Stimulated activated CD8-positive, alpha-beta memory T cell treated with anti-CD3 and anti-CD28 coated beads, Interleukin-7, amount 100 ng/mL, for 4 hours (primary cell): ENCODE data around the gene CABLES2.

Source experiments
- DNase-seq, 2 donors: peaks; one replicate each; pipeline ENCODE4 v3.0.0-alpha.2; 2020; ENCODE audit warnings: low read depth in 2 of 2

The CABLES2 gene

GRCh38 chr20:62417981-62418708, 11.1 kb upstream of the CABLES2 start:
- no peak for DNase-seq

GRCh38 chr20:62416651-62417637, 9.9 kb upstream of the CABLES2 start:
- no peak for DNase-seq

GRCh38 chr20:62415354-62416111, 8.4 kb upstream of the CABLES2 start:
- no peak for DNase-seq

GRCh38 chr20:62413896-62414481, 6.9 kb upstream of the CABLES2 start:
- no peak for DNase-seq

DNA sequence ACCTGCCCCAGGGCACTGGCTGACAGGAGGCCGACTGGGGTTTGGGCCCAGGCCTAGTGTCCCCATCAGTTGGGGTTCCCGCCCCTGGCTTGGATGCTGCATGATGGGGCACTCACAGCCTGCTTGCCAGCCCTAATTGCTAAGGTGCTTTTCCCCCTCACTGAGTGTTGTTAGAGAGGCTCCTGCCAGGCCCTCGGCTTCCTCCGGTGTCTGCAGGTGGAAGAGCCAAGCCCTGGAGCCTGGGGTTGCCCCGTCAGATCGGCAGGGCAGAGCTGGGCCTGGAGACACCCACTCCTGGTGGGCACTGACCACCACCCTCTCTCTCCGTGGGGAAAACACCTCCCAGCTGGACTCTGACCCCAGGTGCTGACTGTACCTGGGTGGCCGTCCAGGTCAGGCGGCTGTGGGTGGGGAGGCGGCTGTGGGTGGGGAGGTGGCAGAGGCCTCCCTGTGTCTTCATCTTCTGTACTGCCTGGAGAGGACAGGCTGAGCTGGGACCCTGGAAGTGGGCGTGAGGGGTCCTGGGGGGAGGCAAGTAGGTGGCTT, 6.0 kb upstream of the CABLES2 start:
- no peak for DNase-seq

DNA sequence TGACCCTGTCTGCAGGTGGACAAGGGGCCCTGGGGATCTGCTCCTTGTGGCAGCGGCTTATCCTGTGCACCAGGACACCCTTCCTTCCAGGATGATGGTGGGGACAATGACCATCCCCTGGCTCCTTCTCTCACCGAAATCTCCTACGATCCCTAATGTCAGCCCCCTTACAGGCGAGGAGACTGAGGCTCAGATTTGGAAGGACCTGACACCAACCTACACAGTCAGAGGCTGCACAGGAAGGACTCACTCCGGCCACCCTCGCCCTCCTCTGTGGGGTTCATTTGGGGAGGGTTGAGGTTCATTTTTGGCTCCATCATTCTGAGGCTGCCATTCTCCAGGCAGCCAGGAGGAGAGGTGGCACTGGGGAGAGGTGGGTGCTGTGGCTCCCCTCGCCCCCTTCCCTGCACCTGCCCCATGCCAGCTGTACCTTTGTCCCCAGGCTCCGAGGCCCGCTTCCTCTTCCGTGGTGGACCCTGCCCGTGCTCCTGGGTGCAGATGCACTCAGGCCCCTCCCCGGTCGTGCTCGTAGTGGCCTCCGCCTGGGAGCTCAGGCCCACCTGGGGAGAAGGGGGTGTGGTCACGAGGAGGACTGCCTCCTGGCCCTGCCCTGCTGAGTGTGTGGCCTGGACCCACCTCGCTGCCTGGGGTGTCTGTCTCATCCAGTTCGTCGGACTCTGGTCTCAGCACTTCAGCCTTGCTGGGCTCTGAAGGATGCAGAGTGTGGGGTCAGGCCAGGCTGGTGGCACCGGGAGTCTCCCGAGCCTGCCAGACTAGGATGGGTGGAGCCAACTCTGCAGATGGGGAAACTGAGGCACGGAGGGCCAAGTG, 5.3 kb upstream of the CABLES2 start:
- DNase-seq = no peak

DNA sequence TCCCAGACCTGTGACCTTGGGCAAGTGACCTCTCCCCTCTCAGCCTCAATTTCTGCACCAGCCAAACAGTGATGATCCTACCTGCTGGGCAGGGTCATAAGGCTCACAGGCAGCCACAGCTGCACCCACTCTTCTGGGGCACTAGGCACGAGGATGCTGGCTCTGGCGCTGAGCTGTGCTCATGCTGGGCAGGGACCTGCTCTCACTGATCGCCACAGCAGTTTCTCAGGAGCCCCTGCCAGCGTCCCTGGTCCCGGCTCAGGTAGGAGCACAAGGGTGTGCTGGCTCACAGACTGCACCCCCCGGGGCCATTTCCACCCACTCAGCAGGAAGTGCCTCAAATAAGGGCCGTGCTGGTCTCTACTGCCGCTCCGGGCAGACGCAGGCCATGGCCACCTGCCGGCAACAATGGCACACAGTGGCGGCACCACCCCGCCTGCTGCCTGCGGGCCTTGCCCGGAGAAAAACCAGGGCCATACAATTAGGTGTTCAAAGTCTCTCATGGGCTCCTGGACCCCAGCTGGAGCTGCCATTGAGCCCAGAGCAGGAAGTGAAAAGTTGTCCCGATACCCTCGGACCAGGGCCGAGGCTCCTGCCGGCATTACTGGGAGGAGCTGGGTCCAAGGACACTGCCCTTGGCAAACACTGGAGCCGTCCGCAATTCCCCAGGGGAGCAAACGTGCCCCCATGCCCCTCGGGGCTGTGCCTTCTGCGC, 4.6 kb upstream of the CABLES2 start:
- no peak for DNase-seq

DNA sequence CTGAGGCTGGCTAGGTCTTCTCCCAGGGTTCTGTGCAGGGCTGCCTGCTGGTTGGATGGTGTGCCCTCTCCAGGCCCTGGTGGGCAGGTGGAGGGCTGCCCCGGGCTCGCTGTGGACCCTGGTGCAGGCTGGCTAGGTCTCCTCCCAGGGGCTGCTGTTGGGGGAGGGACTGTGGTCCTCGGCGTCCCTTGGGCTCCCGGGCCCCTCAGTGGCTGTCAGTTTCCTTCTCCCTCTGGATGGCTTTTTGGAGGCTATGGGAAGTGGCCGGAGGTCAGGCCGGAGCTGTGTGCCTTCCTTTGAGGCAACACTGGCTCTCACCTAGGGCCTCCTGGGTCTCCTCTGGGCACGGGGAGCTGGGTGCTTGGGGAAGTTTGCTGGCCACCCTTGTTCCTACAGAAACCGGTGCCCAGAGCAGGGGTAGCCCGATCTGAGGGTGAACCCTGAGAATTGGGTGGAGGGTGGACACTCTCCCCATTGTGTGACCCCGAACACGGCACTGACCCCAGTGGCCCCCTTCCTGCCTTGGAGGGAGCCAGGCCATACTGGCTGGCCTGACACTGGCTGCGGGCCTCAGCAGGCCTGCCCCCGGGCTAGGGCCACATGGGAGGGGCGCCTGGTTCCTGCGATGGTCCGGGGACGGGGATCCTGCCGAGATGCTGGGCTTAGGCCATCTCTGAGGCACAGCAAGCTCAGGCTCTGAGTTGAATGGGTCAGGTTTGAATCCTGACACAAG, 3.8 kb upstream of the CABLES2 start:
- DNase-seq = no peak

DNA sequence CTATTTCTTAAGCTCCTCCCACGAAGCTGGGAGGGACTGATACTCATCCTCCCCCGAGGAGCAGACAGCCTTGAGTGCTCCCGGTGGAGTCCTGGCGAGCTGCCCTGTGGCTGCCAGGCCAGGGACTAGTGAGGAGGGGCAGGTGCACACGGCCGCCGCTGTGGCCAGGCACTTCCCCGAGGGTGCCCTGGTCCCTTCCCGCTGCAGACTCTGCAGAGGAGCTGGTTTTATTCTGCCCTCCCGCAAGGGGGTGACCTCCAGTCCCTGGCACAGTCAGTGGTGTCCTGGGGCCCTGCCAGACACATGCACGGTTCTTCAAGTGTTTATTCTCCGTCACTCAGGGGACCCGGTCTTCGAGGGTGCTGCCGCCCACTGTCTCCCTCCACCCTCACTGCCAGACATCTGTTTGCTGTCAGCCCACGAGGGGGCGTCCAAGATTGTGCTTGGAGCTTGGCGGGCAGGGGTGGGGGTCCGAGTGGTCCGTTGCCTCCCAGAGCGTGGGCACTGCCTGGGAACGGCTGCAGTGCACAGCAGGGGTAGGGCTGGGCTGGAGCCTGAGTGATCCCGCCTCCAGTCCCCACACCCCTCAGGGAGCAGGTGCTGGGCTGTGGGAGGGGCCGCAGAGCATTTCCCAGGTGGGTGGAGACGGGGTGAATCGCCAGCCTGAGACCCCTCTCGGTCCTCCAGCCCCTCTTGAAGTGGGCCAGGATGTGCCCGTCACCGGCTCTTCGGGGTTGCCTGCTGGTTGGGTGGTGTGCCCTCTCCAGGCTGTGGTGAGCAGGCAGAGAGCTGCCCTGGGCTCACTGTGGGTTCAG, 3.1 kb upstream of the CABLES2 start:
- no peak for DNase-seq

- no peak for DNase-seq
Measured at GRCh38 chr20:62409086-62409853, 2.2 kb upstream of the CABLES2 start.

- no peak for DNase-seq
Measured at GRCh38 chr20:62408640-62409039, 1.6 kb upstream of the CABLES2 start.

DNA sequence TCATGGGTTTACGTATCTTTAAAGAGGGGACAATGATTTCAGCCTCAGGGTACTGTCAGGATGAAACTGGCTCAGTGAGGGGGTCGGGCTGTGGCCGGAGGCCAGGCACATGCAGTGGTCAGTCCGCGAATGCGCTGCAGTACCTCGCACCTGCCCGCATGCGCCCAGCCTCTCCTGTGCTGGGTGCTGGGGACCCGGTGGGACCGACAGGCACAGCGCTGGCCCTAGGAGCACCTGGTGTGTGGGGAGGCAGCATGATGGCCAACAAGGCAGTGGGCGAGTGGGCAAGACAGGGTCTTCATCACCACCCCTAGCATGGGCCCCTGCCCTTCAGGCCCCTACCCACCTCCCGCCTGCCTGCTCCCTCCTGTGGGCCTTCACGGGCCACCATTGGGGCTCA, 970 bp upstream of the CABLES2 start:
- DNase-seq = no peak

DNA sequence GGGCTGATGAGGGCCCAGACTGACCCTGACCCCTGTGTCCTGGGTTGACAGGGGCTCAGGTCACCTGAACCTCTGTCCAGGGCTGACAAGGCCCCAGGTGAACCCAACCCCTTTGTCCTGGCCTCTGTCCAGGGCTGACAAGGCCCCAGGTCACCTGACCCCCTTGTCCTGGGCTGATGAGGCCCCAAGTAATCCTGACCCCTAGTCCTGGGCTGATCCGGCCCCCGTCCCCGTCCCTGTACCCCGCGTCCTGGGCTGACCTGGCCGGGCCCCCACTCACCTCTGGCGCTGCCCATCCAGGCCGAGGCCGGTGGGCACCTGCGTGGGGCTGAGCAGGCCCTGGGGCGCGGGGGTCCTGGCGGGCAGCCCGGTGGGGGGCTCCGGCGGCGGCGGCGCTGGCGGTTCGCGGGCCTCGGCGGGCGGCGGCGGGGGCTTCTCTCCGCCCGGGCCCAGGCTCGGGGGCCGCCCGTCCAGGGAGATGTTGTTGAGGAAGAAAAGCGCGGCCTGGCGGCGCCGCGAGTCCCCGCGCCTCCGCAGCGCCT, 379 bp downstream of the CABLES2 start:
- DNase-seq = no peak

GRCh38 chr20:62405981-62406513, 1.0 kb downstream of the CABLES2 start:
- DNase-seq = no peak

- no peak for DNase-seq
Measured at GRCh38 chr20:62405108-62405980, 1.7 kb downstream of the CABLES2 start.

GRCh38 chr20:62404761-62405107, 2.4 kb downstream of the CABLES2 start:
- DNase-seq = no peak
